Activated effector memory CD4-positive, alpha-beta T cell treated with Interleukin-2 at 50 U/mL for 16 hours (primary cell): Measurements from ENCODE around the gene NPAS3.

Experiments
- DNase-seq: peaks from one replicate; pipeline ENCODE4 v3.0.0-alpha.2; 2020

NPAS3 gene

GRCh38 chr14:33393895-33394368 lies 455.3 kb downstream of the NPAS3 start:
- no peak for DNase-seq

- DNase-seq, result no peak
Observed at GRCh38 chr14:33401311-33401710, 462.6 kb downstream of the NPAS3 start.

- DNase-seq, result no peak
Observed at GRCh38 chr14:33402604-33403003, 463.9 kb downstream of the NPAS3 start.

DNA sequence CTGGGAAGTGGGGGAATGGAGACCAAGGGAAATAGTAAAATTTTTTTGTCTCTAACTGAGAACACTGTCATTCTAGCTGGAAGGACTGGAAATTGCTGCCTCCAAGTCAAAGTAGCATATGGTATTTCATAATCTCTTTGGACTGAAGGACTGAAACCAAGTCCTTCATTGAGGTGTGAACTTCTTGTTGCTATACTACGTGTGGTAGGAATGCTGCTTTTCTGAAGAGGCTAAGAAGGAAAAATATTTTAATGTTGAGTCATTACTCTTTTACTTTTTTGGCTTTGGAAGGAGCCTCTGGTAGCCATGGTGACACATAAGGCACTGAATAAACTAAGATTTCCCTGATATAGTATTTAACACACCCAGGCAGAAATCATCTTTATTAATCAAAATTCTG lies 465.4 kb downstream of the NPAS3 start:
- no peak for DNase-seq

DNA sequence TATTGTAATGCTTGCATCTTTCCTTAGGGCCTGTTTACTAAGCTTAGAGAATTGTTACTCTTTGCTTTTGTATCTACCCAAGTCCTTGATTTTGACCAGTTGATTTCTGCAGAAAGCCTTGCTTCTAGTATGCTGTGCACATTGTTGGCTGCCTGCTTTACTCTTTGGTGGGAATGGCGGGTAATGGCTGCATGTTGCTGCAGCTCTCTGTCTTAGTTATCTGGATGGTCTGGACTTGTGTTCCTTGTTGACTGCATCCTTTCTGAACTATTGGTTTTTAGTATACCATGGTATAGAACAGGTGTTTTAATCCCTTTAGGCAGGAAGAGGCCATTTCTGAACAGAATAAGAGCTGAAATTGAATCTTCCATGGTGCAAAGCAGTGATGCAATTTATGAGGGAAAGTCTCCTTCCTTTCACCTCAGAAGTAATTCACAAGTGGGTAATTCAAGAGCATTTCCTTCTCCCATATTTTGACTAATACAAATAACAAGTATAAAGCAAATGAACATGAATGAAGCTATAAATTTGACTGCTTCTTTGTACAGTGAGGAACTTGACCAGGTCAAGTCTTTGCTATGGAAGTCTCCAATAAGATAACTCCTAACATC lies 466.4 kb downstream of the NPAS3 start:
- DNase-seq, result no peak

DNA sequence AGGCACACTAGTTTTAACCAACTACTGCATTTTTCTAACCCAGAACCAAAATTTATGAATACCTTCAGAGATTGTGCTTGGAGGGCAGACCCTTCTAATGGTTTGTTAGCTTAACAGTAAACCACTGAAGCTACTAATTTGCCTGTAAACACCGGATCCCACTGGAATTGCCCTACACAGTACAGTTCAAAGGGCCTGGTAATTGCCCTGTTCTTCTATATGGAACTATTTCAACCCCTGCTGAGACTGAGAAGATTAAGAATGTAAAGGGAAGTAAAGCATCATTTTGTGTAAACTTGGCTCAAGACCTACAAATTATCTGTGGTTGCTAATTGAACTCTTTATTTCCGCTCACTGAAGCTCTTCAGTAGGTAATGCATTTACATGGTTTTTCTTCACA lies 468.1 kb downstream of the NPAS3 start:
- DNase-seq, result no peak

DNA sequence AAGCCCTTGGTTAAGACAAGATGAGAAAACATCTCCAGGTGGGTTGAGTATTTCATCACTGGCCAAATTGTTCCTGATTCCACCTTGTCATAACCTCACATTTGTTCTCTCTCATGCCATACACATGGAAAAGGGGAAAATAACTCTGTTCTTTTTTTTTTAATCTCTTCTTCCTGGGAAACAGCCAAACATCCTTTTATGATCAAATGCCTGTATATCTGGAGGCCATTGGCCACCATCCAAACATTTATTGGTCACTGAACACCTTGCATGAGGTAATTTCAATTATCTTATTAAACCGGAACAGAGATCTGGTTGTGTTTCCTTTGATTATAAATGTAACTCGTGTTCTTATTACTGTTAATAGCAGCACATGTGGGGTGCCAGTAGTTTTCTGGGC lies 469.6 kb downstream of the NPAS3 start:
- DNase-seq, result no peak

- DNase-seq, result no peak
Observed at GRCh38 chr14:33412450-33412849, 473.8 kb downstream of the NPAS3 start.

- no peak for DNase-seq
Observed at GRCh38 chr14:33413381-33413780, 474.7 kb downstream of the NPAS3 start.

- no peak for DNase-seq
Observed at GRCh38 chr14:33414041-33414440, 475.4 kb downstream of the NPAS3 start.

DNA sequence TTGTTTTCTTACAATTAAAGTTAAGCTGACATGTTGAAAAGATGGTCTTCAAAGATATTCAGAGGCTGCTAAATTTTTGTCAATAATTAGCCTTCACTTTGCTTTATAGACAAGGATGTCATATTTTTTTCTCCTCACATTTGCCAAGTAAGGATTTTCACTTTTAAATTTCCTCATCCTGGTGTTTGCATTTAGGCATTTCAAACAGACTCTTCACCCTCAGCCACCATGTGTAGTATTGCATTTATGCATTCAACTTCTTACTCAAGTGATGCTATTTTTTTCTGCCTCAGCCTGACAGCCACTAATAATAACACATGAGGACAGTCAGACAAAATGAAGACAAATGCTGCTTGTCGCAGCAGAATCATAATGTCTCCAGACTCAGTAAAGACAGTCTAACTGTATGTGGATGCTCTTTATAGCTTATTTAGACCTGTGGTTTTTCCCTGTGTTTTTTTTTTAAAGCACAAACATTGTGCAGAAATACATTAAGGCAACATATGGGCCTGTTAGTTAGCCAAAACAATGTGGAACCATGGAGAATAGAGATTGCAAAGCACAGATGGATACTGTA lies 481.5 kb downstream of the NPAS3 start:
- DNase-seq, result no peak

DNA sequence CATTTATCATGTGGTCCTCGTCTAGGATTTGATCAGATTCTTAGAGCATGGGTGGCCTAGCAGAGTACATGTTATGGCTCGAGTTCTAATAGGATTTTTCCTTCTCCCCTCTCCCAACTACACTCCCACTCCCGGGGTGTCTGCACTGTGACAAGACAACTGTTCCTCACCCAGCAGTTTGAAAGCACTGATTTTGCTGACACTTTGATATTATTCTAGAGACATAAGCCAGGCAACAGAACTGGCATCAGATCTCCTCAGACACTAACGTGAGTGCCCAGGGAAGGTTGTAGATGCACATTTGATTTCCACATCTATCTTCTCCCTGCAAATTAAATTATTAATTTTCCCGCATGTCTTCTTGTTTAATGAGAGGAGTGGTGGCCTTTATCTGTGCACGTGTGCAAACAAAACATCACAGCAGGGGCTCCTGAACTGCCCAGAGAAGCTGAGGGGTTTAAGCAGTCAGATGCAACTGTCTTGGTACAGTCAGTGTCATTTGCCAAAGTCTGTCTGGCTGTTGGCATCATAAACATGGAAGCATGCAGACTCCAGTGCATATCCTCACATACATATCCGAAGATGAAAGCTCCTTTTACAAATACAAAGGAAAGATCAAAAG lies 491.8 kb downstream of the NPAS3 start:
- DNase-seq, result no peak

- DNase-seq, result no peak
Observed at GRCh38 chr14:33432407-33433023, 493.8 kb downstream of the NPAS3 start.

DNA sequence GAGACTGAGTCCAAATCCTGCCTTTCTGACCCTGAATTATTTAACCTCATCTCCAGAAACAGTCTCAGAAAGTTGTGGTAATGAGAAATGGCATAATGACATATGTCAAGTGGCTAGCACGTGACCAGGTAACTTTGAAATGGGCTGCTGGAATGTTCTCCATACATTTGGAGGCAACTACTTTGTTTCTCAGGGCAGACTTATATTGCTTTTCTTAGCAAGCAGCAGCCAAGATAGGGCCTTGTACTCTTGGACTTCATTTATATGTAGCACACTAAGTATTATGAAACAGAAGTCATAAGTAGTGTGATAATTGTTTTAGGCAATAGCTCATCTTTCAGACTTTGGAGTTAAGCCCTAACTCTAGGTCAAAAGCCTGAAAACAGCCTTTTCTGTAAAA lies 494.7 kb downstream of the NPAS3 start:
- no peak for DNase-seq

- DNase-seq, result no peak
Observed at GRCh38 chr14:33435911-33436689, 497.4 kb downstream of the NPAS3 start.

GRCh38 chr14:33441633-33442032 lies 503.0 kb downstream of the NPAS3 start:
- no peak for DNase-seq

GRCh38 chr14:33444136-33444535 lies 505.5 kb downstream of the NPAS3 start:
- no peak for DNase-seq

- no peak for DNase-seq
Observed at GRCh38 chr14:33449268-33449667, 510.6 kb downstream of the NPAS3 start.

DNA sequence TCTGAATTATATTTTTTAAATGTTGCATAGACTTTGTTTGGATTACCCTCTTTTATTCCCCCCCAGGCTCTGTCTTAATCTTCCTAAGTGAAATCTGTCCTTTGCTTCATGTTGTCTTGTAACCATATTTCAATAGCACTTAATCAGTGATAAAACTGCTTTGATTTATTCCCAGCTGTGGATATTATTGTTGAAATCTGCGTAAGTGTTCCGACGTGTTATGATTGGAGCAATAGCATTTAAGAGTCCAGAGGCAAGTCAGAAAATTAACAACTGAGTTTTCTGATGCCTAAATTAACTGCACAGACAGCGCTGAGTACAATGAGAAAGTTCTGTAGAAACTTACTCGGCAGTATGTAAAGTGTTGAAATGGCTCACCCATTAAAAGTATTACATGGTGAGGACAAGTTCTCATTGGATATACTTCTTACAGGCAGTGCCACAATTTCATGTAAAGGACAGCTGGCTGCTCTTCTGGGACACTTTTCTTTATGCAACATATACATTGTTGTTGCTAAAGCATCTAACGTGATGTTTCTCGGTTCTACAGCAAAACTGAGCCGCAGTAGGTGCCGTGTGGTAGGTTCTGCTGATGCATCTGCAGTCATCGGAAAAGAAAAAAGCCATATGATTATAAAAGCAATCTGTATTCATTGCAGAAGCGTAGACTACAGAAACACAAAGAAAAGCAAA lies 511.2 kb downstream of the NPAS3 start:
- DNase-seq, result no peak

DNA sequence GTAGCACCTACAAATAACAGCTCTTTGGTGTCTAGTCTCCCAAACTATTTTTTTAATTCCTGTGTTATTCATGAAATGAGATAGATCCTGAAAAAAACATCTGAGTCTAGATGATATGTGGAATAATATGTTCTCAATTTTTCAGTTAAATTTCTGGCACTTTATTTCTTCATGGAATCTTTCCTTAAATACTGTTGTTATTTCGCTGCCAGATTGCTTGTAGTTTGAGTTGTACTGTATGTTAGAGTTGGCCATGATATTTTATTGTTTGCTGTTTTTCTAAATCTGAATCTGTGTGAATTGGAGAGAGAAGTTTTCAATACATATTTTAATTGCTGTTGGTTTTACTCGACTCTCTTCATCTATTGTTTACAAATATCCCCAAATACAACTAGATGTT lies 511.7 kb downstream of the NPAS3 start:
- DNase-seq, result no peak

GRCh38 chr14:33451211-33451610 lies 512.5 kb downstream of the NPAS3 start:
- no peak for DNase-seq

DNA sequence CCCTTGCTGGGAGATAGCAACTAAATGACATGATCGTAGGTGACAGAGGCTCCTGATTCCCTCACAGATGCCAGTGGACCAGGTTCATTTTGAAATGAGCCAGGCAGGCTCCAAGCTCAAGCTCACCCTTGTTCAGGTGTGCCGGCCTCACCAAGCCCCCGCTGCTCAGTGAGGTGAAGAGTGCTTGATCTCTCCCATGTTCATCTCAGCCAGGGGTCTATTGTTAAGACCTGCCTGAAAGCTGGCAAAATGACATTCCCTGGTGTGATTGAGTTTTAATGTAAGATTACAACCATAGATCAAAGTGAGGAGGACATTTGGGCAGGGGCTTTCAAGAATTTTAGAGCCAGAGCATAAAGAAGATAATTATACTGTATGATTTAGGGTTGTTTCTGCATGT lies 514.3 kb downstream of the NPAS3 start:
- DNase-seq, result no peak
